Measurements from ENCODE around the gene MYT1.

The MYT1 gene

DNA sequence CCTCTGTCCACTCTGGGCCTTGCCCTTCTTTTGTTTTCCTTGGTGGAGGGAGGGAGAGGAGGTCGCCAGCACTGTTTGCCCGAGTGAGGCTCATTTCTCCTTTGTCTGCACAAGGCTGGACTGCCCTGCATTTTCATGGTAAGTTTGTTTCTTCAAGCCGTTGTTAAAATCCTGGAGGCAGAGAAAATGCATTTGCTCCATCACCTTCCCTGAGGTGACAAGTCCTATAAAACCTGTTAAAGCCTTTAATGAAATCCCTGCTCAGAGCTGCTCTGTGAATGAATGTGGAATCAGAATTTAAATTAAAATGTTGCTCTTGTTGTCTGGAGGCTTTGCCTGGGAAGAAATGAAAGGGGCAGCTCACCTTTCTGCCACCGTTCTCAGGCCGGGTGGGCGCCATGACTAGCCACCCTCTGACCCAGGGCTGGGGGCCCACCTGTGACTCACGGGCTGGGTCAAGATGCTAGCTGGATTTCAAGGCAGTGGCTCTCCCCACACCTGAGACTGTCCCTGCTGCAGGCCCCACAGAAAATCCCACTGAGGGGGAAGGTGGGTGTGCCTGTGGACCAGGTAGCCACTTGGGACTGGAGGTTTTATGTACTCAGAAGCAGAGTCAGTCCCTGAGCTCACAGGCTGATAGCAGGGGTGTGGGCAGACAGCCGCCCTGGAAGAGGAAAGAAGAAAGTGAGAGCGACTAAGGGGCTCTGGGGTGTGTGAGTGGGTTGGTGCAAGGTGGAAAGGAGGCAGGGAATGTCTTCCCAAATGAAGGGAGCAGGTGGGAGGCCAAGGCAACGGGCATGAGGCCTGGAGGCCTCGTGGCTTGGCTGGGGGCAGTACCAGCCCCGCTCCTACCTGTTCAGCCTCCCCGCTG, 24.0 kb upstream of the MYT1 start:
- no peak for DNase-seq

DNA sequence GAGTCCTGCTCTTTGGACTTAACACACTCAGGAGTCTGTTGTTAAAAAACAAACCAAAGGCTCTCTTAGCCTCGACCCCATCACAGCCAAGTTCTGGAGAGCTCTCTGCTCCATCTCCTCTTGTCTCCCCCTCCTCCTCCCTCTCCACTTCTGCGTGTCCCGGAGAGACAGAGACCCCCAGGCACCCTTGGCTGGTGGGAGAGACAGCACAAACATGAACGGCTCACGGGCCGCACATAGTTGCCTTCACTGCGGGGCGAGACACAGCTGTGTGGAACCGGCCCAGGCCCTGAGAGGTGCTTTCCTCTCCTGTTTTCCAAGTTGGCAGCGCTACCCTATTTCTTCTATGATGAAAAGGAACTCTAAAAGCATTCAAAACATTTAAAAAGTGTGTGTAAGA, 23.3 kb upstream of the MYT1 start:
- DNase-seq: no peak

DNA sequence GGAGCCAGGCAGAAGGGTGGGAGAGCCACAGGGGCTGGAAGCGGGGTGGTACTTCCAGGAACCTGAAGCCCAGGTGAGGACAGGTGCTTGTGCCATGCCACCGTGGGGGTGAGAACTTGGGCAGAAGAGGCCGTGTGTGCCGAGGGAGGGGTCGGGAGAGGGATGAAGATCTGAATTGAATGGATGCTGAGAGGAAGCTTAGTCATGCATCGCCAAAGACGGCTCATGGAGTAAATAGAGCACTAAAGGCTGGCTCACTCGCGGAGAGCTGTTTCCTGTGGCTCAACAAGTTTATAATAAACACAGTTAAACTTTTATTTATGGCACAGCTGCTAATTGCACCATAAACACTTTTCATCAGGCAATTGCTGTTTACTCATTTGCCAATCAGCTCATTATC, 21.7 kb upstream of the MYT1 start:
- DNase-seq: no peak

DNA sequence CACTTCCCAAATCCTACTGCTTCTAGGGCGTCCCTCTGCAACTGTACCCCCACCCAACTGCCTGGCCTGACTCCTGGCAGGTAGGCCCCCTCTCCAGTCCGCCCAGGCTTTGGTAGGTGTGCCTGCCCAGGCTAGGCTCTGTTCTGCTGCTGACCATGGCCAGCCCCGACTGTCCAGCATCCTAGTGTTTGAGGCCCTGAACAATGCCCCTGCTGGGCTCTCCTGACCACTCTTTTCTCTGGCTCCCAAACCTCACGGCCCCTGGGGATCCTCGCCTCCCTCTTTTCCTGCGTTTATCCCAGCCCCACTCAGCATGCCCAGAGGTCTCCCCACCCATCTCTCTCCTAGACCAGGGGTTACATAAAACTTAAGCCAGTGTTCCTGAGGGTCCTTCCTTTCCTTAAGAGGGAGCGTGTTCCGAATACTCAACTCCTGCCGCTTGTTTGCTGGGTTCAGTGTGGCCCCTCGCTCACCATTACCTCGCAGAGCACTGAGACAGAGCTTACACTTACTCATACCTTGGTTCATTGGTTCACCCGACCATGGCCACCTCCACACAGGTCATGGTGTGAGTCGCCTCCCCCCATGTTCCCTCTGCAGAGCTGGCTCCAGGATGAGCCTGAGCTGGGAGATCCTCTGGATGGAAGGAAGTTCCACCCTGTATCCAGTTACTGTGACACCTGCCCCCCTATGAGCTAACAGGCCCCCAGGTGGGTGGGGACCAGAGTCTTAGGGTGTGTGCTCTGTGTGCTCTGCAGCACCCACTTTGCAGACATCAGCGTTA, 21.0 kb upstream of the MYT1 start:
- DNase-seq: no peak

DNA sequence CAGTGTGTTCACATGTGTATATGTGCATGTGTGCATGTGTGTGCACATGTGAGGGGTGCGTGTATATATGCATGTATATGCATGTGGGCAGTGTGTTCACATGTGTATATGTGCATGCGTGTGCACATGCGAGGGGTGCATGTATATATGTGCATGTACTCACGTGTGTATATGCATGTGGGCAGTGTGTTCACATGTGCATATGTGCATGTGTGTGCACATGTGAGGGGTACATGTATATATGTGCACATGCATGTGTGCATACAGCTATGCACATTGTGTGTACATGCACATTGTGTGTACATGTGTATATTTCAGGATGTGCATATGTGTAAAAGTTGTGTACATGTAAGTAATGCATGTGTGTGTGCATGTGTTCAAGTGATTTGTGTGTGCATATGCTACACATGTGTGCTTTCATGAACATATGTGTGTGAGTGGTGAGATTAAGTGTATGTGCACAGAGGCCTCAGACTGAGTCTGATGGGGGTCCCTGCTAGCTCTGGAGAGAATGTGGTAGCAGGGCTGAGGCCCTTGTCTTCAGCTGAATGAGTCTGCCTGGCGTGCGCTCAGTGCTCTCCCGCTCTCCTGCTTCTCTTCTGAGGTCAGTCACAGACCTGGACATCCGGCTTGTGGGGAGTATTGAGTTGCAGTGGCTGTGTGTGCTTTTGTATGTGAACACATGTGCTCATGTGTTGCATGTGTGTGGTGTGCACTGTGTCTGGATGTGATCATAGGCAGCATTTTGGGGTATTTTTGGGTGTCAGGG, 19.9 kb upstream of the MYT1 start:
- DNase-seq: no peak

DNA sequence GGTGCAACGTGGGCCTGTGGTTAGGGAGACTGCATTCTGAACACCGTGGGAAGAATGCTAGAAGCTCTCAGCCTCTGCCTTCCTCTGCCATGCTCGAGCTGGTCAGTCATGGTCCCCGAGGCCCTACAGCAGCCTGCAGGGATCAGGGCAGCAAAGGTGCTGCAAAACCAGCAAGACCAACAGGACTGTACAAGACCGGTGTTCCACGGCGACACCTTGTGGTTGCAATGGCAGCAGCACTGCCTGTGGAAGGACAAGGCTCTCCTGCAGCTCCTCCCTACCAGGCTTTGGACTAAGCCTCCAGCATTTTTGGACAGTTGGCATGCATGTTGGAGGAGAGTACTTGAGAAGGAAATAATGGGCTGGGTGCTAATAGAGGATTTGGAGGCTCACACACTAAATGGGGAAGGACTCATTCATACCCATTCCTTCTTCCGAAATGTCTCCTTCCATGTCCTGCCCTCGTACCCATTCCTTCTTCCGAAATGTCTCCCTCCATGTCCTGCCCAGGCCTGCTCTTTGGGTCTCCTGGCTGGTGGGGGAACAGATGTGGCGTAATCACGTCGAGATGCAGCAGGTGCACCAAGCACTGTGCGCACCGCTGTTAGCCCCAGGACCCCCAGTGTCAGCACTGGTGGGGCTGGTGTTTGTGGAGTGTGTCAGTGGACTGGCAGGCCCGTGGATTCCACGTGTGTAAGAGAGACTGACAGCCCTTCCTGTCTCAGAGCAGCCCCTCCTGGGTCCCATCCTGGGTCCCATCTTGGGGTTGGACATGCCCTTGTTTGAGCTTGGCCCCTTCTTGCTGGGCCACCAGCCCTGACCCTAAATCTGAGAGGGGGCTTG, 18.6 kb upstream of the MYT1 start:
- no peak for DNase-seq

DNA sequence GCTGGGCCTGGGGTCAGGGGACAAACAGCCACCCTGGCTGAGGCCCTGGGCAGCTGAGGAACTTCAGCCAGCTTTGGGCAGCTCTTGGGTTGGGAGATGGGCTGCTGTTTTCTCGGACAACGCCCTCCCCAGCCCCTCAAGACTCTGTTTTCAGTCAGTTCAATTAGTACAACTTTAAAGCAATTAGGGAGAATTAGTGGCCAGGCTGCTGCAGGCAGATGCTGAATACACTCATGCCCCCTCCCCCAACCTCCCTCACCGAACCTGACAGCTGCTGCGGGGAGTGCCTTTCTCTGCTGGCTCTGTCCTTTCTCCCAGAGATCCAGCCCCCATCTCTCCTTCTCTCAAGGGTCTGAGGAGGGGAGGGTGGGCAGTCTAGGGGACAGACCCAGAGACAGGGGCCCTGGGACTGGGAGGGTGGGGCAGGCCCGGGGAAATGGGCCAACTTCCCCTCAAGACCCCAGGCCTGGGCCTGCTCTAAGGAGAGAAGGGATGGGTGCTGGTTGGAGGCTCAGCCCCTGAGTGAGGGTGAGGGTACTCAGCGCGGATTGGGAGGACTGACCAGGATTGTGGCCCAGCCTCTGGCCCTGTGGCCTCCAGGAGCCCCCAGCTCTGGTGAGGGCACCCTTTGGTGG, 17.8 kb upstream of the MYT1 start:
- no peak for DNase-seq

DNA sequence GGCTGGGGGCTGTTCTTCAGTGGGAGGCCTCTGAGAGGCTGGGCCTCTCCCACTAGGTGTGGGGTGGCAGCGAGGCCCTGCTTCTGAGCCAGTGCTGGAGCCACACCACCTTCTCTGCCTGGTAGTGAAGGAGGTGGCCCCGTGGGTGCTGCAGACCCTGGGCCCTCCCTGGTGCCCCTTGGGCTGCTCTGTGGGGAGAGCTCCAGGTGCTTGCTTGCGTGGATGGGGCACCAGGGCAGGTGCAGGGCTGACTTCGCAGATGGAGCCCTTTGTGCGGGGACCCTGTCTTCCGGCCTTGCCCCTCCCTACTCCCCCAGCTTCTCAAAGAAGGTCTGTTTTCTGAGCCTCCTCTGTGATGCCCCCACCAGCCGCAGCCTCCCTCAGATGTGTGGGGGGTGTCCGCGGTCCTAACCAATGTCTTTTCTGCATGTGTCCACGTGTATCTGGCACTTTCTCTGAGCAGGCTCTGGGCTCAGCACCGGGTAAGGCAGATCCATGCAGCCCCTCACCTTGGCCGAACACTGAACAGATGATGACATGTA, 17.2 kb upstream of the MYT1 start:
- DNase-seq: no peak

DNA sequence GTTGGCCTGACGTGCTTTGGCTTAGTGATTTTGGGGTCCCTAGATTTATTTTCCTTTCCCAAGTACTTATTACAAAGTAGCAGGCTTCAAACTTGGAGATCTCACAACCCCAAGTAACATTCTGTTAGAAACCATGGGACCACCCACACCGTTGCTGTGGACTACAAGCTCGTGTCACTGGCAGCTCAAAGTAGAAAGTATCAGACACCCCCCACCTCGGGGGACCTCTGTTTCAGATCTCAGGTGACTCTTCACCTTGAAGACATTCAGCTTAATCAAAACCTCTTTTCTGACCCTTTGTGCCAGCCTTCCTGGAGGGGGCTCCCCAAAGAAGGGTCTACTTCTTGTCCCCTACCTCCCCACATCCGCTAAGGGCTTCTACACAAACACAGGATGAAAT, 15.7 kb upstream of the MYT1 start:
- DNase-seq: no peak

DNA sequence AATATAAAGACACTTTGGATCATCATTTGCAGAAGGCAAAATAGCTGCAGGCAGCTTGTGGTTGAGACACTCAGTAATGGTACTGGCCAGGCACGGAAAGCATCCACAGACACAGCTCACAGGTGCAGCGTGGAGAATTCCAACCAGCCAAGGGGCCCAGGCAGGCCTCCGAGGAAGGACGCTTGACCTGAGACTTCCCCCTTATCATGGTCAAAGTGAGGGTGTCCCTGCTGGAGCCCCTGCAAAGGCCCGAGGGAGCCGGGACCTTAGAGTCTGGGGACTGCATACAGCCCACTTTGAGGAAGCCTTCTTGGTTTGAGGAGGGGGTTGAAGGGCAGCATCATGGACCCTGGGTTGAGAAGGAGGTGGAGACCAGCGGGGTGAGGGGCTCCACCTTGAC, 15.1 kb upstream of the MYT1 start:
- no peak for DNase-seq

DNA sequence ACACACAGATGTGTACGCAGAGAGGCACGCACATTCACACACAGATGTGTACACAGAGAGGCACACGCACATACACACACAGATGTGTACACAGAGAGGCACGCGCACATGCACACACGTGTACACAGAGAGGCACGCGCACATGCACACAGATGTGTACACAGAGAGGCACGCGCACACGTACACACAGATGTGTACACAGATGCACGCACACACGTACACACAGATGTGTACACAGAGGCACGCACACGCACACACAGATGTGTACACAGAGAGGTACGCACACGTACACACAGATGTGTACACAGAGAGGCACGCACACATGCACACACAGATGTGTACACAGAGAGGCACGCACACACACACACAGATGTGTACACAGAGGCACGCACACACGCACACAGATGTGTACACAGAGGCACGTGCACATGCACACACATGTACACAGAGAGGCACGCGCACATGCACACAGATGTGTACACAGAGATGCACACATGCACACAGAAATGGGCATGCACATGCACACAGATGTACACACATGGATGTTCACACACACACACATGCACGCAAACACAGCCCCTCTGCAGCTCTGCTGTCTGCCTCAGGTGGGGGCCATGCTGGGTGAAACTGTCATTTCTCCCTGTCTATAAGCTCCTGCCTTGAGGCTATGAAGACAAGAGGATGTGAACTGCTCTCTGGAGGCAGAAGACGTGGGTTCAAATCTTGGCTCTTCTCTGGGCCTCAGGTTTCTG, 14.3 kb upstream of the MYT1 start:
- DNase-seq: no peak

DNA sequence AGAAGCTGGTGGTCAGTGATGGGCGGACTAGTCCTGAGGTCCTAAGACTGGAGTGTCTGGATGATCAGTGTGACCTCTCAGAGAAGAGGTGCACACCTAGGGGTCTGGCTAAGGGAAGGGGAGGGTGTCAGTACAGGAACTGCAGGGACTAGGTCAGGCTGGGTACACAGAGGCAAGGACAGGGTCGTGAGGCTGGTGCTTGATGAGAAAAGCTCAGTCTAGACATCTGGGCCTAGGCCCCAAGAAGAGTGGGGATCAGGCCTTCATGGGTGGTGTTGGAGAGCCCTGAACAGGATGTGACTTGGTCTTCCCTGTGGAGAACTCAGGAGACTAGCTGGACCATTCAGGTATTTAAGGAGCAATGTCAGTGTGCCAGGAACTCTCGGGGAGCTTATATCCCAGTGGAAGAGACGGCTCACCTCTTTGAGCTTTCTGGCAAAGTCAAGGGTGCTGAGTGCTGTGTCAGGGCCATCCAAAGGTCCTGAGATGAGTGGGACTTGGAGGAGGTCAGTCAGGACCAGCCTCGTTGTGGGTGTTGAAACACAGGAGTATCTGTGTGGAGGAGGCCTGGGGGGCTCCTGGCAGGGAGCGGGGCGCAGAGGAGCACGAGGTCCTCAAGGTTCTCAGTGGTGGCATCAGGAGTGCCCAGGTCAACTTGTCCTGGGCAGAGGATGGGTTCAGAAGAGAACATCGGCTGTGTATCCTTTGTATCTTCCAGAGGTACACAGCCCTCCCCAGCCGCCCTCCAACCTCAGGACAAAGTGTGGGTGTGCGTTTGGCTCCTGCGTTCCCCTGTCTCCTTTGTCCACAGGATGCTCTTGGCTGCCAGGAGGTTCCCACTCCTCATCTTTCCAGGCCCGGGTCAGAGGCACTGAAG, 13.3 kb upstream of the MYT1 start:
- no peak for DNase-seq

DNA sequence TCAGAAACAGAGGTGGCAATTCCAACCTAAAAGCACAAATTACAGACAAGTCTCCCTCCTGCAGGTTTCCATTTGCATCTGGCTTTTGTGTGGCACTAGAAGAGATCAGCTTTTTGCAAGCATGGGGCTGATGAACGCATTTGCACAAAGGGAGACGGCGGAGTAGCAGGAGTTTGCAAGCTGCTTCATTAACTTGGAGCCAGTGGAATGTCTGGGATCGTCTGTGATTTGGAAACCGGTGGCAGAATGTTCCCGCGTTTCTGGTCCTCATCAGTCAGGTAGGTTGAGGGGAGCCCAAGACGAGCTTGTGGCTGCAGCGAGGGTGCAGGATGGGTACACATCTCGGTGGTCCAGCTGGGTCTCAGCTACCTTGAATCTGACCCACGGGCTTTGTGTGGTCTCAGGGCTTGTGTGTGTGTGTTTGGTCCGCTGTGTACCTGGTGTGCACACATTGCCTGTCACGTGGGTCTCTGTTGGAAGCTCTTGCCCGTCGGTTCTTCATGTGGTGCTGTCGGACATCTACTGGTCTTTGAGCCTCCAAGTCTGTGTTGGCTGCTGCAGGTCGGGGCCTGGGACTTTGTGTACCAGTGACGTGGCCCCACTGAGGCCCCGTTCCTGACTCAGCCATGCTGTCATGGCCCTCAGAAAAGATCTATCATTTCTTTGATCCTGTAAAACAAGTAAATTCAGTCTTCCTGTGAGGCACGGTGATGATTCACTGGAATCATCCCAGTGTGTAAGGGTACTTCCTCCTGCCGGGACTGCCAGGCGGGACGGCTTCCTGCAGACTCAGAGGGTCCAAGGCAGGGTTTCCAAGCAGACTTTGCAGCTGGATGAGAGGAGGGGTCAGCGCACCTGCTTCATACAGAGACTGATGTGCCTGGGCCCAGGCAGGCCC, 12.4 kb upstream of the MYT1 start:
- DNase-seq: no peak

DNA sequence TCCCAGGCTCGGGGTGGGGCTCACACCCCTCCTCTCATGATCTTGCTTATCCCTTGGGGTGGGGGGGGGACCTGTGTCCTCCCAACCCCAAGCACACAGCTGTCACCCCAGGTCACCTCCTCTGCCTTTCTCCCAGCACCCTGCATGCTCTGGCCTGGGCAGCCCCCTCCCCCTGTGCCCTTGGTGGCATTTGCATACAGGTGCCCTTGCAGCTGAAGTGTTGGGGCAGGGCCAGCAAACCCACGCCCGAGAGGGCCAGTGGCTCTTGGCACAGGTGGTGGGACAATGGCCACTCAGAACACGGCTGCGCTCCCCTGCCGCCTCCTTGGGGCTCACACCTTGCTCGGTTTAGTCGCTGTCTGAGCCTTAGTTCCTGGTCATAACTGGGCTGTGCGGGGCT, 11.3 kb upstream of the MYT1 start:
- DNase-seq: no peak

DNA sequence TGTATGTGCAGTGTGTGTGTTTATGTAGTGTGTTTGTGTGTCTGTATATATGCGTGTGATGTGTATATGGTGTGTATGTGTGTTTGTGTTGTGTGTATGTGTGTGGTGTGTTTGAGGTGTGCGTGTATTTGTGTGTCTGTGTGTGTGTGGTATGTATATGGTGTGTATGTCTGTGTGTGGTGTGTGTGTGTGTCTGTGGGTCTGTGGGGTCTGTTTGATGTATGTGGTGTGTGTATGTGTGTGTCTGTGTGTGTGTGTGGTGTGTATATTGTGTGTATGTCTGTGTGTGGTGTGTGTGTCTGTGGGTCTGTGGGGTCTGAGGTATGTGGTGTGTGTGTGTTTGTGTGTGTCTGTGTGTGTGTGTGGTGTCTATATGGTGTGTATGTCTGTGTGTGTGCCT, 10.8 kb upstream of the MYT1 start:
- no peak for DNase-seq

DNA sequence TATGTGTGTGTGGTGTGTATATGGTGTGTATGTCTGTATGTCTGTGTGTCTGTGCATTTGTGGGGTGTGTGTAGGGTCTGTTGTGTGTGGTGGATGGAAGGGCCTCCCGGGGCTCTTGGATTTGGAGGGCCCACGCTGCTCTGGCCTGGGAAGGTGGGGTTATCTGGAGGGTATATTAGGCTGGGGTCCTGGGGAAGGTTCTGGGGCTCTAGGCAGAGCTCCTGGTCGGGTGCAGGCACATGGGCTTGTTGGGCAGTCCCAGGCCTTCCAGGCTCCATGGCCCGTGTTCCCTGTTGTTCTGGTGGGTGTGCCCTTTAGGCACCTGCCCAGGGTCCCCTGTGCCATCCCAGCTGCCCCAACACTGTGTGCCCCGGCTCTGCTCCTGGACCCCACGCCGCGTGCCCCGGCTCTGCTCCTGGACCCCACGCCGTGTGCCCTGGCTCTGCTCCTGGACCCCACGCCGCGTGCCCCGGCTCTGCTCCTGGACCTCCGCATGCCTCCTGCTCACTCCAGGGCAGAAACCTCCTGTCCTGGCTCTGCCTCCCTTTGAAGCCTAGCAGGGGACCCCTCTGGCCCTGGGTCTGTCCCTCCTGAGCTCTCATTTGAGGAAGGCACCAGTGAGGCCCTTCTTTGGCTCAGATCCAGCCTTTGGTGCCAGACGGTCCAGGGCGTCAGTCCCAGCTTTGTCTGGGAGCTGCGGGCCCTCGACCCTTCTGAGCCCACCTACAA, 10.2 kb upstream of the MYT1 start:
- no peak for DNase-seq

DNA sequence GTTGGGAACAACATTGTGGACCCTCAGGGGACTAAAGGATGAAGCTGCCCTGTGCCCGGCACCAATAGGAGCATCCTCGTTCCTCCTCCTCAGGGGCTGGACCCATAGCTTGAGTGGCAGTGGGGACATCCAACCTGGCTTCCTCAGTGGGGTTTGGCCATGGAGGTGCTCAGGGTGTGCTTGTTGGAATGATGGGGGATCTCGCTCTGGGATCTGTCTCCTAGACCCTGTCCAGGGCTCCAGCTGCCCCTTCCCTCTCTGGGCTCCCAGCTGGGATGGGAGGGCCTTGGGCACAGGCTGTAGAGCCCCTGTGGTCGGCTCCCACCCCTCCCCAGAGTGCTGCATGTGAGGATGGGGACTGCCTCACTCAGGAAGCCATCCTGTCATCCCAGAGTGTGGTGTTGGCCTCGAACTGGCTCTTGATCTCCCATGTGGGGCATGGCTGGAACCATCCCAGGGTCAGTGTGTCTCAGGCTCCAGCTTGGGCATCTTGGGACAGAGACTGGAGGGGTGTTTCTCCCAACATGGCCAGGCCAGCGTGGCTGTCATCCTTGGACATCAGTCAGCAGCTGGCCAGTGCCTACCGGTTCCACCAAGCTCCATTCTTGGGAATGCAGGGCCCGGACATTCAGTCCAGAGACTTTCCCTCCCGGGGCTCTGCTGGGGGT, 9.5 kb upstream of the MYT1 start:
- no peak for DNase-seq
